Measurements from ENCODE around the gene HMGCLL1.

Gene HMGCLL1

GRCh38 chr6:55578537-55579363 is at the start of gene HMGCLL1:
HMGCLL1 (minus strand) TSS chr6:55579192; CDS start chr6:55579055, 137 bp downstream.
- no peak for DNase-seq (ENCODE audit: low read depth)

- no peak for DNase-seq (ENCODE audit: low read depth)
Observed at GRCh38 chr6:55621993-55622392, 43.0 kb upstream of the HMGCLL1 start.

- DNase-seq (ENCODE audit: low read depth) = no peak
Observed at GRCh38 chr6:55621244-55621643, 42.3 kb upstream of the HMGCLL1 start.

DNA sequence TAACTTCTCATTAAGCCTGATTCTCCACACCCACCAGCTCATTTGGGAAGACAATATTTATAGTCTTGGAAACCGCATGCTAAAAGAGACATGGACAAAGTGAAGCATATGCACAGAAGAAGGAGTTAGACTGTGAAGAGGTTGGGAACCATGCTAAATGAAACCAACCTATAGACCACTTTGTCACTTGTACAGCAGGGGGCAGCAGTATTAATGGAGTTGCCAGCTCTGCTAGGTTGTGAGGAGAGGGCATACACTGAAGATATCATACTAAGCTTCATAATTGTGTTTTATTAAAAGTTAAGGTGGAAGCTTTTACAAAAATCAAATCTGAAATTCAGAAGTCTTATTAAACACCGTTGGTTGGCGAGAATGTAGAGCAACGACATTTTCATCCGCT is 38.3 kb upstream of the HMGCLL1 start:
- DNase-seq (ENCODE audit: low read depth) = peak; percentile 23

DNA sequence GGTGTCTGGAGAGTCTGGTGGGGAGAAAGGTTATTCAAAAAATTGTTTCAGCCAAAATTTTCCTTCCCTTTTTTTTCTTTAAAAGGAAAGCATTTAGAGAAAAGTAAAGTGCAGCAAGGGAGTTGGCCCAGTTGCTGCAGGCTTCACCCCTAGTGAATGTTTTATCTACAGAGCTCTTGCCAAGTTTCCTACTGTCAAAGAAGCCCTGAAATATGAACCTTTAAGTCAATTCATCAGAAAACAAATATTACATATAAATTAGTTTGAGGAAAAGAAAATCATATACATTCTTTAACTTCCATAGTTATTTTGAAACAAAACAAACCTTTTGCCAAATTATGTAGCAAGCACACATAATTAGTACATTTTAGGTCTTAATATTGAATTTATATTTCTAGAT is 25.0 kb upstream of the HMGCLL1 start:
- no peak for DNase-seq (ENCODE audit: low read depth)

DNA sequence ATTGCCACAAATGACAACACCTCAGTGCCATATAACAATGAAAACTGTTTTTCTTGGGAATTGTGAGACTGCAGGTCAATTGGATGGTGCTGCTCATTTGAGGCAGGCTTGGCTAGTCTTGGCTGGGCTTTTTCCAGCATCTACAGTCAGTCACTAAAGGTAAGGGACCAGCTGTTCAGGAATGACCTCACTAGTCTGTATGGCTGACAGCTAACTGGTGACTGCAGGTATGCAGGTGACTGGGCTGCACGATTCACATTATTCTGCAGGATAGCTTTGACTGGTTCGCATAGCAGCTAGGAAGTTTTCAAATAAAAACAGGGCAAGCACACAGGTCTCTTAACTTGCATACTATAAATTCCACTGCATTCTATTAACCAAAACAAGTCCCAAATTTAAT is 22.1 kb upstream of the HMGCLL1 start:
- no peak for DNase-seq (ENCODE audit: low read depth)

DNA sequence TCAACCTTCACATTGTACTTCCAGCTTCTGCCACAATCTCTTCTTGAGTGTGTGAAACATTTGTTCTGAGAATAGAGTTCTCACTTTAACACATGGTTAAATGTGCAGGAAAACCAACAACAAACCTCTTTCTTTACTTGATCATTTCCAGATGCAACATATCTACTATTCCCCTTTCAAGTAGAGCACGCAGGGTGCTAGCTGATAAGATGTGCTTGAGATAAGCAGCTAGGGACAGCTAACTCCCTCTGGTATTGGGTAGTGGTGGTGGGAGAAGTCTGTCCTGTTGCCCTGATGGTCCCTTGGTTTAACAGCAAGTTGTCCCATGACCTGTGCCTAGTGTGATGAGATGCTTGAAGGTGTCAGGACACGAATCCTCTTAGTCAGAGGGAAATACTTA is 15.4 kb upstream of the HMGCLL1 start:
- DNase-seq (ENCODE audit: low read depth) = no peak

DNA sequence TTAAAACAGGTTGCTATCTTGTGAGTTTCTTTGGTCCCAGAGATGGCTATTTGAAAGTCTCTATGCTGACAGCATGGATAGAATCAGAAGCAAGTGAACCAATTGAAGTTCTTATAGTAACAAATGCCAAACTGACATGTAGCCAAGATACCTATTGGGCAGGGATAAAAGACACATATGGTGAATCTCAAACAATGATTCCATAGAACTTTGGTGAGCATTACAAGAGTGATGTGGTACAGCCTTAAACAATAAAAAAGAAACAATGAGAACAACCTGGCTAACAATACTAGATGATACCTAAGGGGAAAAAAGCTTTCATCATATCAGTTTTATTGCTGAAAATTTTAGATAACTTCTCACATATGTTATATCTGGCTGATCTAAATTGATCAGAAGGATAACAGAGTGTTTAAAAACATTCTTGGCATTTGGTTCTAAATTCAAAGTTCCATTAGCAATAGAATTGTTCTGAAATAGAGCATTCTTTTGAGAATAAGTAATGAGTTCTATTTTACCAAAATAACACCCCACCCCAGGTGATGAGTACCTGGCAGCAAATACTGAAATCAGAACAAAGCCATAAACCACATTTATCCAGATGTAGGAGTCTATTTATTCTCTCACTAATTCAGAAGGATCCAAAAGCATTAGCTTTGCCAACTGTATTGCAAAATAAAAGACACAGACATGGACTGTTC is 5.8 kb upstream of the HMGCLL1 start:
- no peak for DNase-seq (ENCODE audit: low read depth)

DNA sequence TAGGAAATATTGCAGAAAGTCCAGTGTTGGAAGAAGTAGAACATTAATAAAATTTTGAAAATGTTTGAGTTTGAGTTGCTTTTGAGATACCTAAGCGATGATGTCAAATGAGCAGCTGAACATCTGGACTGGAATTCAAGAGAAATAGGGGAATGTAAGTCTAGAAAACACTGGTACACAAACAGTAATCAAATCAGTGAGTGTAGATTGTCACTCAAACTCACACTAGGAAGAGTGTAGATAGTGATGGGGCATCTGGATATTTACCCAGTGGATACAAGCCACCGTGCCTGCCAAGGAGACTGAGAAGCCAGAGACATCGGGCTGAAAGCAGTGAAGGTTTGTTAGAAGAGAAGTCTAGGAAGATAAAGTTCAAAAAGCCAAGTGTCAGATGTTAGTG is 2.2 kb downstream of the HMGCLL1 start:
- DNase-seq (ENCODE audit: low read depth) = no peak

DNA sequence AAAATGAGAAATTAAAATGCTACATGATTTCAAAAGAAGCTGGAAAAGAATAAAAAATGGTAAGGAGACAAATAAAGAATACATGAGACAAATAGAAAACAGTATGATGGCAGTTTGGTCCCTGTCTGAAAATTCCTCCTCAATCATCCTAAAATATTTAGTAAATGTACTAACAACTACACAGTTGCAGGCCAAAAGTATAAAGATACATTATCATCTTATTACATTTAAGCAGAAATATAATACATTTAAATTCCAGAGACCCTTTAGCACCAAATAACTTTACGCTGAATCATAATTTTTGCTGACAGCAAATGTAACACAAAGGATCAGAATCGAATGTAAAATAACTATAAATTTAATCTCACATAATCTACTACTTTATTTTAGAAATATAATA is 4.4 kb downstream of the HMGCLL1 start:
- DNase-seq (ENCODE audit: low read depth) = no peak

DNA sequence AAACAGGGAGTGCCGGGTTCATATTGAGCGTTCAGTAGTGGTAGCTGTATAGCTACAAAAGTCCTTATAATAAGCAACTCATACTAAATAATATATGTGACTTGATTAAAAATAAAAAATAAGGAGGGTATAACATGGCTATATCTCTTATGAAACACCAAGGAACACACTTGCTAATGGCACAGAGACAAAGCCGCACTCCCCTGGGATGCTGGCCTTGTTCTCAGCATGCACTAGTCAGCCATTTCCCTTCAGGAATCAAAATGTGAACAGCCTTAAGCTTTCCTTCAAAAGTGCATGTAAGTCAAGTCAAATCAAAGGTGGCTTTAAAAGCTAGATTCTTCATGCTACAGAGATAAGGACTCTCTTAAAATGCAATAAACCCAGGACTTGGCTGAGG is 9.4 kb downstream of the HMGCLL1 start:
- DNase-seq (ENCODE audit: low read depth) = no peak

GRCh38 chr6:55568808-55569439 is 10.1 kb downstream of the HMGCLL1 start:
- no peak for DNase-seq (ENCODE audit: low read depth)

GRCh38 chr6:55567558-55567957 is 11.4 kb downstream of the HMGCLL1 start:
- DNase-seq (ENCODE audit: low read depth) = no peak

DNA sequence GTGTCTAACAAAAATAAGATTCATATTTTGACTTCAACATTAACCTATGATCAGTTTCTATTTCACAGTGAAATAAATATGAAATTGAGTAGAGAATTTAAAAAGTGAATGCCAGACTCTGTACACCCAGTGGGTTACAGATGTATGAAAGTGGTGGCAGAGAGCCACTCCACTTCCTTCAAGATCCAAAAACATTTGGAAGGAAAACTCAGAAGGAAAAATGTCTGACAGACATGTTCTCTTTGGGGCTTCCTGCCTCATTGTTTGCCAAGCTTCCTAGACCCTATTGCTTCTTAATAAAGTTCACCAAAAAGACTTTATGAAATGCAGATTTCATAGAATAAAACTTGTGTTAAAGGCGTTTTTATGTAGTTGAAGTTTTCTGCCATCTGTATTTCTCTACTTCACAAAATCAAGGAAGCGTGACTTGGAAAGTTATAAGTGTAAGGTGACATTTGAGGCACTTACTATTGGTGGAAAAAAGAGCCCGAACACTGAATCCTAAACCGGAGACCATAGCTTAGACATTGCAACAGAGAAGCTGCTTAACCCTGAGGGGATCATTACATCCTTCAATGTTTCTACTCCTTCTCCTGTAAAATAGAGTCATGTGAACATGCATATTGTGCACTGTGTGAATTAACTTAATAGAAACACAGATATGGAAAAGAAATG is 12.8 kb downstream of the HMGCLL1 start:
- DNase-seq (ENCODE audit: low read depth) = no peak

GRCh38 chr6:55562318-55562717 is 16.7 kb downstream of the HMGCLL1 start:
- DNase-seq (ENCODE audit: low read depth) = no peak

DNA sequence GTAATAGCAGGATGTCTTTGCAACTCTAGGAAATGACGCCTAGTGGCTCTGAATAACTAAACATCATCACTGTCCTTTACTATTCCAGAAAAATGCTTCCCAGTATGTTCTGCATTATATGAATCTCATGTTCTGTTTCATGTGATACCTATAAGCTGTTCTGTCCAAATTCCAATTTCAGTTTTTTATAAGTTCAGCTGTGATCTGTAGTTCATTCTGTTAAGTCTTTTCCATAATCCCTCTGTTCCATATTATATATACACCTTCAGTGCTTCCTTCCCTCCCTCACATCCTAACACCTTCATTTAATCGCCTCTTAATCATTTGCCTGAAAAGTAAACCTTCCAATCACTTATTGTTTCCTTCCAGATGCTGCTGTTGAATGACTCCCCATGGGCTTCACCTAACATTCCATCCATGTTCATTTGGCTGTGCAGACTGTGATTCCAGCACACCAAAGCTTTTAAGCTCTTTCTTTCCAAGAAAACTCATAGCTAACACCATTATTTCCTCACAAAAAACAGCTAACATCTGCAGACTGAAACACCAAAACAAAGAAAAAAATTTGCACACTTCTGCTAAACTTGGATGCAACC is 18.6 kb downstream of the HMGCLL1 start:
- no peak for DNase-seq (ENCODE audit: low read depth)

DNA sequence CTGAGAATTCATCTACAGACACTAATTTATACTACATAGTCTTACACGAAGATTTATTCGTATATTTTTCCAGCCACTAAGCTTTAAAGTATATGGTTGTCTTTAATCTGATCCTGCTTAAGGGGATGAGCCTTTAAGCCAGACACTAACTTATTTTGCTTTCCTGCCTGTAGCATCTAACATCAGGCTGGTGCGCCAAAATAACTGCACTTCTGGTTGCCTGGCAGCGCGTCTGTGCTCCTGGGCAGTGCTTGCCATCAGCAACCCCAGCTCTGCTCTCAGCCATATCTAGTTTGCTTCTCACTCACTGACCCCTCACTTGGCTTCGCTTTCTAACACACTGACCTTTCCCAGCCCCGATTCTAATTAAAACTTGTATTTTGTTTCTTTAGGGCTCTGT is 21.8 kb downstream of the HMGCLL1 start:
- DNase-seq (ENCODE audit: low read depth) = no peak

GRCh38 chr6:55545791-55546190 is 33.2 kb downstream of the HMGCLL1 start:
- DNase-seq (ENCODE audit: low read depth) = no peak

GRCh38 chr6:55543633-55544309 is 35.2 kb downstream of the HMGCLL1 start:
- no peak for DNase-seq (ENCODE audit: low read depth)

GRCh38 chr6:55541024-55541423 is 38.0 kb downstream of the HMGCLL1 start:
- no peak for DNase-seq (ENCODE audit: low read depth)

DNA sequence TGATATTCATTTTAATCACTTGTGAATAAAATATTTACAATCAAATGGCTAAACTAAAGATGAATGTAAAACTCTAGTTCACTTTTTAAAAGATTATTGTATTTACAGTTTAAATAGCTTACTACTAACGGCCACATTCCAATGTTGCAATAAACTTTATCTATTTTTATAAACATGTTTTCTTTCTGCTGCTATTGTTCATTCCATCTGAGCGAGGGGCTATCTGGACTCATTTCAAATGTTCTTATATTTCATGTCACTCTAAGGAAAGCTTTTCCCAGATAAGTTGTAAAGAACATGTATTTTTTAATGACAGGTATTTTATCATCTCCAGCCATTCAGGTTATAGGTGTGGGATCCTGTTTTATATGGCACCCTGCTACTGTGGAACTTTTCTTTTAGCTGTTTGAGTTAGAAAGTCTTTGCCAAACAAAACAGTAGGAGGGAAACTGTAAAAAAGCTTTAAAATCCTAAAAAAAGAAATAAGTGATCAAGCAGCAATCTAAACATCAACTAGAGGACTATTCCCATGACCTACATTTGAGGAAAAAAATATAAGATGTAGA is 42.5 kb downstream of the HMGCLL1 start:
- no peak for DNase-seq (ENCODE audit: low read depth)
